Right renal pelvis (tissue), 4 donors: ENCODE measurements around the gene ZFYVE28. TPM values are rescaled to one million over a fixed set of nuclear protein-coding genes. Genes with fewer than 3 reads are reported as not detected.

Source experiments
- DNase-seq, 4 donors: peaks; one replicate each; pipeline ENCODE4 v3.0.0-alpha.2; 2013; ENCODE audit warnings: low read depth in 4 of 4, low spot score in 3 of 4, missing footprints in 1 of 4
- polyA plus RNA-seq, 4 donors: library from polyadenylated mRNA; unstranded; fragments of 120-200 nt; gene quantifications; one replicate each; pipeline ENCODE4 v1.2.1, GENCODE V29; 2013; ENCODE audit not compliant: insufficient read length in 4 of 4

The ZFYVE28 gene
- polyA plus RNA-seq, 4 donors: 1.9 to 3.0 (median 2.5) TPM

GRCh38 chr4:2446656-2447564 is 28.5 kb upstream of the ZFYVE28 start:
- no peak for DNase-seq

- no peak for DNase-seq
These were observed 27.1 kb upstream of the ZFYVE28 start for GRCh38 chr4:2445571-2445970.

- DNase-seq: no peak
These were observed 26.7 kb upstream of the ZFYVE28 start for GRCh38 chr4:2445130-2445529.

- no peak for DNase-seq
These were observed 25.7 kb upstream of the ZFYVE28 start for GRCh38 chr4:2443956-2444740.

GRCh38 chr4:2443061-2443730 is 24.8 kb upstream of the ZFYVE28 start:
- no peak for DNase-seq

GRCh38 chr4:2442175-2442993 is 23.9 kb upstream of the ZFYVE28 start:
- no peak for DNase-seq

GRCh38 chr4:2441393-2442174 is 23.1 kb upstream of the ZFYVE28 start:
- no peak for DNase-seq

- no peak for DNase-seq
These were observed 20.6 kb upstream of the ZFYVE28 start for GRCh38 chr4:2438822-2439718.

- no peak for DNase-seq
These were observed 19.2 kb upstream of the ZFYVE28 start for GRCh38 chr4:2437475-2438215.

- no peak for DNase-seq
These were observed 18.5 kb upstream of the ZFYVE28 start for GRCh38 chr4:2436761-2437474.

GRCh38 chr4:2436301-2436700 is 17.9 kb upstream of the ZFYVE28 start:
- no peak for DNase-seq

GRCh38 chr4:2434420-2434819 is 16.0 kb upstream of the ZFYVE28 start:
- no peak for DNase-seq

- no peak for DNase-seq
These were observed 15.3 kb upstream of the ZFYVE28 start for GRCh38 chr4:2433609-2434350.

GRCh38 chr4:2432991-2433530 is 14.6 kb upstream of the ZFYVE28 start:
- no peak for DNase-seq

- no peak for DNase-seq
These were observed 13.6 kb upstream of the ZFYVE28 start for GRCh38 chr4:2432004-2432403.
